HUES64 (cell line): ENCODE data around the gene ZCCHC14.

Source experiments
- H3K27ac ChIP-seq: 2 replicates; pipeline ENCODE4 v1.7.0; 2013; ENCODE audit warnings: low read depth, low read length, inconsistent platforms
- H3K27me3 ChIP-seq: 2 replicates; pipeline ENCODE4 v1.6.1; 2013; ENCODE audit warnings: mild to moderate bottlenecking, low read length; ENCODE audit not compliant: insufficient read depth
- H3K36me3 ChIP-seq: 2 replicates; pipeline ENCODE4 v1.6.1; 2013; ENCODE audit warnings: mild to moderate bottlenecking, low read length; ENCODE audit not compliant: insufficient read depth
- H3K4me1 ChIP-seq: 2 replicates; pipeline ENCODE4 v1.6.1; 2013; ENCODE audit warnings: mild to moderate bottlenecking, low read length, moderate library complexity; ENCODE audit not compliant: insufficient read depth
- H3K4me3 ChIP-seq: 2 replicates; pipeline ENCODE4 v1.5.1; 2013; ENCODE audit warnings: mild to moderate bottlenecking, low read length, moderate library complexity
- H3K9ac ChIP-seq: 2 replicates; pipeline ENCODE4 v1.6.1; 2013; ENCODE audit warnings: mild to moderate bottlenecking, low read depth, low read length
- H3K9me3 ChIP-seq: 2 replicates; pipeline ENCODE4 v1.6.1; 2013; ENCODE audit warnings: low read depth, low read length; ENCODE audit not compliant: insufficient read depth
- WGBS: fragments of 150-250, 120-280 bp; methylation state at CpG from one replicate; pipeline ENCODE4 v1.1.7; 2013; ENCODE audit warnings: missing lambda C conversion rate; 5-methylcytosine and 5-hydroxymethylcytosine counted together

The ZCCHC14 gene

GRCh38 chr16:87411375-87412271 lies 81.2 kb downstream of the ZCCHC14 start:
- Histone ChIP-seq H3K27me3 (no peaks in the 10 kb centered on the region), H3K36me3 (peaks cover 79% of the 10 kb centered on the region), H3K4me3 (no peak overlapping the region), H3K4me1 (no peaks in the 10 kb centered on the region), H3K9ac (no peak overlapping the region), H3K27ac (no peak overlapping the region), H3K9me3 (no peaks in the 10 kb centered on the region)
- 95% methylated on average over 49 of the region's 49 CpGs for WGBS

GRCh38 chr16:87410968-87411367 lies 81.9 kb downstream of the ZCCHC14 start:
- Histone ChIP-seq H3K4me3 (no peak overlapping the region), H3K36me3 (peaks cover 77% of the 10 kb centered on the region), H3K27me3 (no peaks in the 10 kb centered on the region), H3K9me3 (no peaks in the 10 kb centered on the region), H3K9ac (no peak overlapping the region), H3K27ac (no peak overlapping the region), H3K4me1 (no peaks in the 10 kb centered on the region)
- WGBS = 88% methylated on average over 14 of the region's 14 CpGs

GRCh38 chr16:87410530-87410929 lies 82.3 kb downstream of the ZCCHC14 start:
- no peak overlapping the region for H3K27ac ChIP-seq
- H3K4me3 ChIP-seq = no peak overlapping the region
- H3K9me3 ChIP-seq = no peaks in the 10 kb centered on the region
- H3K36me3 ChIP-seq = peaks cover 76% of the 10 kb centered on the region
- H3K4me1 ChIP-seq = no peaks in the 10 kb centered on the region
- H3K9ac ChIP-seq = no peak overlapping the region
- WGBS = 94% methylated on average over 11 of the region's 11 CpGs
- H3K27me3 ChIP-seq = no peaks in the 10 kb centered on the region

- Histone ChIP-seq H3K27me3 (no peaks in the 10 kb centered on the region), H3K4me1 (no peaks in the 10 kb centered on the region), H3K27ac (no peak overlapping the region), H3K4me3 (no peak overlapping the region), H3K9ac (no peak overlapping the region), H3K36me3 (peaks cover 78% of the 10 kb centered on the region), H3K9me3 (no peaks in the 10 kb centered on the region)
- WGBS = 95% methylated on average over 13 of the region's 13 CpGs
Measured at GRCh38 chr16:87409781-87410180, 83.0 kb downstream of the ZCCHC14 start.

- 96% methylated on average over 13 of the region's 13 CpGs for WGBS
- Histone ChIP-seq H3K4me1 (no peaks in the 10 kb centered on the region), H3K27ac (no peak overlapping the region), H3K9ac (no peak overlapping the region), H3K36me3 (peaks cover 79% of the 10 kb centered on the region), H3K4me3 (no peak overlapping the region), H3K27me3 (no peaks in the 10 kb centered on the region), H3K9me3 (no peaks in the 10 kb centered on the region)
Measured at GRCh38 chr16:87409153-87409552, 83.7 kb downstream of the ZCCHC14 start.

GRCh38 chr16:87407511-87408112 lies 85.2 kb downstream of the ZCCHC14 start:
- H3K4me3 ChIP-seq = no peak overlapping the region

GRCh38 chr16:87406495-87407088 lies 86.2 kb downstream of the ZCCHC14 start:
- WGBS = 95% methylated on average over 14 of the region's 14 CpGs
- Histone ChIP-seq H3K9me3 (no peaks in the 10 kb centered on the region), H3K27me3 (no peaks in the 10 kb centered on the region), H3K36me3 (peaks cover 80% of the 10 kb centered on the region), H3K4me3 (no peak overlapping the region), H3K27ac (no peak overlapping the region), H3K9ac (no peak overlapping the region), H3K4me1 (no peaks in the 10 kb centered on the region)

More at GRCh38 chr16:87407511-87408112, 85.2 kb downstream of the ZCCHC14 start:
- Histone ChIP-seq H3K9me3 (no peaks in the 10 kb centered on the region), H3K9ac (no peak overlapping the region), H3K27ac (no peak overlapping the region), H3K27me3 (no peaks in the 10 kb centered on the region), H3K4me1 (no peaks in the 10 kb centered on the region), H3K36me3 (peaks cover 82% of the 10 kb centered on the region)
- WGBS = 95% methylated on average over 26 of the region's 26 CpGs

- no peak overlapping the region for H3K27ac ChIP-seq
- H3K36me3 ChIP-seq = peaks cover 76% of the 10 kb centered on the region
- 94% methylated on average over 18 of the region's 19 CpGs for WGBS
Measured at GRCh38 chr16:87404764-87405625, 87.8 kb downstream of the ZCCHC14 start.

GRCh38 chr16:87395181-87395842 lies 97.5 kb downstream of the ZCCHC14 start:
- 90% methylated on average over 5 of the region's 7 CpGs for WGBS
- H3K9ac ChIP-seq = no peak overlapping the region

More at GRCh38 chr16:87404764-87405625, 87.8 kb downstream of the ZCCHC14 start:
- Histone ChIP-seq H3K27me3 (no peaks in the 10 kb centered on the region), H3K4me3 (no peak overlapping the region), H3K4me1 (no peaks in the 10 kb centered on the region), H3K9ac (no peak overlapping the region), H3K9me3 (no peaks in the 10 kb centered on the region)

GRCh38 chr16:87393680-87394055 lies 99.2 kb downstream of the ZCCHC14 start:
- H3K27me3 ChIP-seq = no peaks in the 10 kb centered on the region
- H3K4me1 ChIP-seq = peaks cover 8% of the 10 kb centered on the region; the same call in 1 of the 2 replicates
- H3K27ac ChIP-seq = no peak overlapping the region
- no peaks in the 10 kb centered on the region for H3K9me3 ChIP-seq
- no peak overlapping the region for H3K9ac ChIP-seq
- WGBS = 82% methylated on average over 6 of the region's 6 CpGs
- H3K4me3 ChIP-seq = peak overlapping the region; percentile 63
- peaks cover 5% of the 10 kb centered on the region for H3K36me3 ChIP-seq

More at GRCh38 chr16:87395181-87395842, 97.5 kb downstream of the ZCCHC14 start:
- no peak overlapping the region for H3K4me3 ChIP-seq
- H3K4me1 ChIP-seq = peaks cover 7% of the 10 kb centered on the region; the same call in 1 of the 2 replicates
- no peak overlapping the region for H3K27ac ChIP-seq
- peaks cover 15% of the 10 kb centered on the region for H3K36me3 ChIP-seq
- H3K27me3 ChIP-seq = no peaks in the 10 kb centered on the region
- H3K9me3 ChIP-seq = no peaks in the 10 kb centered on the region
